ENCODE measurements around the gene CERK.

Gene CERK

DNA sequence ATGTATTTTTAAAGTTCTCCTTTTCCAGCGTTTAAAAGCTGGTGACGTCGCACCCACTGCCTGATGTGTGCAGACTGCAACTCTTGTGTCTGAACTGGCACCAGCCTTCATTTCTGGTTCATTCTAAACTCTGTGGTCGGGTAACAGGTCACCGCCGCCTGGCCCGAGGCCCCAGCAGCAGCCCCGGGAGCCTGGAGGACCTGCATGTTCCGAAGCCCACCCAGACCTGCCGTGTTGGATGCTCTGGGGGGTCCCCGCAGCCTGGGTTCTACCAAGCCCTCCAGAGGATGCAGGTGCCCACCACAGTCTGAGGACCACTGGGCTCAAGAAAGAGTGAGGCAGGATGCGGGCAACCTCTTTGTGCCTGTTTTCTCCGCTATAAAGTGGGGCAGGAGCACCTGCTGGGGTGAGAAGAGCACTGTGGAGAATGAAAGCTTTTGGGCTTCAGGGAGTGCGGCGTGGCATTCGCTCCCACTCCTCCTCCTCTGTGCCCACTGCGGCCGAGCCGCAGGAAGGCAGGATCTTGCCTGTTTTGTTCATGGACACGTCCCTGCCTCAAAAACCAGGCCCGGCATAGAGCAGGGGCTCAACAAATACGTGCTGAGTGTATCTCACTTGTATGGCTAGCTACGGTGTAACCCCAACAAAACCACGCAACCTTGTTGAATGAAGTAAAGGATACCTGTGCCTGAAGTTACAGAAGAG is 40.1 kb downstream of the CERK start:
- no peak for DNase-seq

DNA sequence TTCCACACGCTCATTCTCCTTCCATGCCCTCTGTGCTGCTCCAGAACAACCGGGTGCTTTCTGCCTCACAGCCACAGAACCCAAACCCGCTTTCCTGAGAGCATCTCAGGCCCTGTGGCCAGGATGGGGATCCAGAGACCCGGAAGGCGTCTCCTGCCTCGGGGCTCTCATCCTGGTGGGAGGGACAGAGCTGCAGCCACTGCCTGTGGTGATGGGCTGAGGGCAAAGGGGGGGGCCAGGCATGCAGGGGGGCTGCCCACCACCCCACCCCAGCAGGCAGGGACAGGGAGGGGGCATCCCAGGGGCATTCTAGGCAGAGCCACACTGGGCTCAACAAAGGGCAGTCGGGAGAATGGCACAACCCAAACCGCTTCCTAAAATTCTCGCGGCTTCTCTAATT is 41.4 kb downstream of the CERK start:
- no peak for DNase-seq

DNA sequence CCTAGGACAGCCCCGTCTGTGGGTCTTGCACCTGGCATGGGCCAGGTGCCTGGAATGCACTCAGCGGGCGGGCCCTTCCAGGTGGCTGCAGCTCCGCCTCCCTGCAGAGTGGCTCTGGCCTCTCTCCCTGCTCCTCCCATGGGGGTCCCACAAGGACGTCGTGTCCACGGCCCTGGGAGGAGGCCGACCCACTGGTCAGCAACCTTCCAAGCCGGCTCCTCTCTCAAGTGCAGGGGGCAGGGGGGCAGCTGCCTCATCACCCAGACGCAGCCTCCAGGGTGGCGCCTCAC is 41.9 kb downstream of the CERK start:
- no peak for DNase-seq

DNA sequence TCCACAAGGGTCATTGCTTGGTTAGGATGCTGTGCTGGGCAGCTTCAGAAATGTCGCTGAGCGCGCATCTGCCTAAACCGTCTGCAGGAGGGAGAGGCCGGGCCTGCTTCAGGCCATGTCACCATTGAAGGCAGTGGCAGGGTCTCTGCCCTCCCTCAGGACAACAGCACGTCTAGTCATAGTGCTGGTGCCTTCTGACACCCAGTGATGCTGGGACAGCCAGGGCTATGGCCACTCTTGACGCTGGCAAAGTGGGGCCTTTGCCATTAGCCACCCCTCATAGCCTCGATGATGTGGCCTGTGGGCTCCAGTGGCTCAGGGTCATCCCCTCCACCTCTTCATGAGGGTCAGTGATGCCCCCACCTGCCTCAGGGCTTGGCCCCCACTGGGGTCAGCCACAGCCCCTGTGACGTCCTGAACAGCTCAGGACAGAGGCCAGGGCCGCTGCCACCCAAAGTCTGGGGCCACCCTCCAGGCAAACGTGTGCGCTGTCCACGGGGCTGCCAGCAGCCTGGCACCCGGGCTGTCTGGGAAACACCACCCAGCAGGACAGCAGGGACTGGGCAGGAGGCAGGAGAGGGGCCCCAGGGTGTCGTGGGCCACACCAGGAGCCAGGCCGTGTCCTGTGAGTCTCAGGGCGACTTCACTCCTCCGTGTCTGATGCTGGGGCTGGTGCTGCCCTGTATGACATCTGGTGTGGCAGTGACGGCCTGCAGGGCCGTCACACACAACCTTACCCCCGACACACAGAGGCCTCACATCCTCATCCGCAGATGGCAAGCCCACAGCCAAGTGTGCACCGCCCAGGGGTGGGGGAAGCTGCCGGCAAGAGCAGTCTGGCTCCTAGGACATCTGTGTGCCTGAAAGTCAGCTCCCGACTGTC is 42.5 kb downstream of the CERK start:
- no peak for DNase-seq

DNA sequence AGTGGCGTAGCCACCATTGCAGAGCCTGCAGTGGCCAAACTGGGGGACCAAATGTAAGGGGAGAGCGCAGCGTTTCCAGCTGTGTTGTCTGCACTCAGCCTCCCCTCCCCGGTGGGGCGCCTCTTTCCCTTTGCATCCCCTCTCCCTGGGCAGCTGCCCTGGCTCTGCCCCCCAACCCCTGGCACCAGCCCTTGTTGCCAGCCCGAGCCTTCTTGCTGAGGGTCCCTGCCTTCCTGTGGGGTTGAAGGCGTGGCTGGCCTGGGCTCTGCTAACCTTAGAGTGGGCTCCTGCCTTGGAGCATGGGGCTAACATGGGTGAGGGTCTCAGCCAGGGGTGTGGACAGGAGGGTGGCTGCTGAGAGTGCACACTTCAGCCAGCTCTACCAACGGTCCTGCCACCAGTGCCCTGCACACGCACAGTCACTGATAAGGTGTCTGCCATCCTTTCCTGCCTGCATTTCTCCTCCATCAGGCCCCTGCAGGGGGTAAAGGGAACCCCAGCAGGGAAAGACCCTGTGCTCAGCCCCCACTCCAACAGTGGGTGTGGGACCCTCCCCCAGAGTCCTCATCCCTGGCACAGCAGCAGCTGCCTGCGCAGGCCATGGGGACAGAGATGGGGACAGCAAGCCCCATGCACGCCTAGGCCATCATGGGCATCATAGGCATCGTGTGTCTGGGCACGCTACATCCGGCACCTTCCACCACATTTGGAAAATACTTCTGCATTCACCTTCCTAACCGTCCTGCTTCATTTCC is 43.5 kb downstream of the CERK start:
- DNase-seq: no peak

DNA sequence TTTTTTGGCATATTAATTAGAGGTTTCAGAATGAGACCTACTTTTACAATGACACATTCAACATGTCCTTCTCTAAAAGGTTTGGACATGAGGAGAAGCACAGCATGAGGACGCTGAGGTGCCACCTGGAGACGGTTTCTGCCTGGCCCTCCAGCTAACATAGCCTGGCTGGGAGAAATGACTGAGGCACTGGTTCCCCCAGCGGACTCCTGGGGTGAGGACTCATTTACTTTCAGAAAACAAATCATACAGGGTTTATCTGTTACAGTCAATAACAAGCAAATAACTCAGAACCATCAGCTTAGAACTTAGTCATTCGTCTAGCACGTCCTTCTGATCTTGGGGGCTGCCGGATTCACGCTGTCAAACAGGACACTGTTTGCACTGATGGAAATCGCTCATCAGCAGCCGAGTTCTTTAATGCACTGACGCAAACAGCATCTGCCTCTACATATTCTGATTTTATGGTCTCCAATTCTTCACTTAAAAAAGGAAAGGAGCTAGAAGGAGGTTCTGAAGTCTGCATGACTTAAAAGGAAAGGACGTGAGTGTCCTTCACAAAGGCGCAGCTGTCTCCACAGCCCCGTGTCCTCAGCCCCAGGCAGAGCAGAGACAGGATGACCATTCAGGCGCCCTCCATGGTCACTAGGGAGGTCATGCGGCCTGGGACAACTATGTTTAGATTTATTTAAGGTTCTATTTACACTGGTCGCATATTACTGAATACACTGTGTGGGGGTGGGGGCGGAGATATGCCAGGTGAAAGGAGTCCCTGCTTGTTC is 44.2 kb downstream of the CERK start:
- DNase-seq: no peak

DNA sequence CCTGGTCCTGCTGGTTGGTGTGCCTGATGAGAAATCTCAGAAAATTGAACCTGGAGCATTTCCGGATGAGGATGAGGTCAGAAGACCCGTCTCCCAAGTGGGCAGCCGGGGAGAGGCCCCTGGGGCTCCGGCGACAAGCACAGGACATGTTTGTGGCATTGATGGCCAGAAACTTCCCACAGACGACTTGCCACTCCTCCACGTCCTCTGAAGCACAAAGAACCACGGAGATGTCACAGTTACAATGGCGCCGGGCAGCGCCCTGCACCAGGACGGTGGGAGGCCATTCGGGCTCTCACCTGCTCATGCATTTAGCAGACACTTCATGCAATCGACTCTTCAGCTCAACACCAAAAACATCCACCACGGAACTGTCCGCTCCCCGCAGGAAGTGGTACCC is 46.5 kb downstream of the CERK start:
- no peak for DNase-seq

DNA sequence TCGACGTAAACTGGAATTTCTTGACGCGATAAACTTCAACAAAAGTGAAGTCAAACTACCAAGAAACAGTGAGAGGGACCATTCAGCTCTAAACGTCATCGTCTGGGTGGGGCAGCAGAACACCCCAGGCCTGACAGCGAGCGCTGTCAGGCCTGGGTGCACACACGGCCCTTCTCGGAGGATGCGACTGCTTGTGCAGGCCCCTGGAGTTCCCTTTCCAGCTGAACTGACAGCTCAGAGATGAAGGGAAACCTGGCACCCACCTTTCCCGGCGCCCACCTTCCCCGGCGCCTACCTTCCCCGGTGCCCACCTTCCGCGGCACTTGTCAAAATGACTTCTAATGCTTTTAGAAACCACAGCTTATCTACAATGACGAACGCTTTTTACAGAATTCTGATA is 47.9 kb downstream of the CERK start:
- no peak for DNase-seq

DNA sequence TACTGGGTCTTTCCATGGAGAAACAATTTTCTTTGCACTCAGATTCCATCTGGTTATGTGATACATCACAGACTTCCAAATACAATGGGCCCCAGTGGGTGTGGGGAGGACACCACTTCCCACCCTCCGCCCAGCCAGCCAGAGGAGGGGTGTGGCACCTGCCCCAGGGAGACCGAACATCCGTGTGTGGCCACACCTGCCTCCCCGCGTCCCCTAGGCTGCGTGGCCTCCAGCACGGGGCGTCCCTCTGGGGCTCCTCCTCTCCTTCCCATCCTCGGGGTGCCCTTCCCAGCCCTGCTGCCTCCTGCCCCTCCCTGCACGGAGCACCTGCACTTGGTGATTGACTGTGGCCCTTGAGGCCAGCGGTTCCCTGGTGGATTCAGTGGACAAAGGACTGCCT is 49.1 kb downstream of the CERK start:
- DNase-seq: no peak

DNA sequence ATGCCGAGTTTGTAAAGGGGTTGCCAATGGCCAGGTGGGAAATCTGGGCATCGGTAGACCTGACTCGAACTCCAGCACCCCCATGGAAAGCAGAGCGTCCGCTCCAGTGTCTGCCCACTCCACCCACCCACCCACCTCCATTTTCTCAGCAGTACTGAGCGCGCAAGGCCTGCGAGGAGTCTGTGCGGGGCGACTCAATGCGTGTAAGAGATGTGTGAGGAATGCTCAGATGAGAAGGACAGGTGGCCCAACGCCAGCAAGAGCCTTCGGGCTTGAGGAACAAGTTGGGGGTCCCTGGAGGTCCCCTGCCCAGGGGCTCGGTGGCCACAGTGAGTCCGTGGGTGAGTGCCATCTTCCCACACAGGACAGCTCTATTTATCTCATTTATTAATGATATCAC is 50.6 kb downstream of the CERK start:
- DNase-seq: no peak

DNA sequence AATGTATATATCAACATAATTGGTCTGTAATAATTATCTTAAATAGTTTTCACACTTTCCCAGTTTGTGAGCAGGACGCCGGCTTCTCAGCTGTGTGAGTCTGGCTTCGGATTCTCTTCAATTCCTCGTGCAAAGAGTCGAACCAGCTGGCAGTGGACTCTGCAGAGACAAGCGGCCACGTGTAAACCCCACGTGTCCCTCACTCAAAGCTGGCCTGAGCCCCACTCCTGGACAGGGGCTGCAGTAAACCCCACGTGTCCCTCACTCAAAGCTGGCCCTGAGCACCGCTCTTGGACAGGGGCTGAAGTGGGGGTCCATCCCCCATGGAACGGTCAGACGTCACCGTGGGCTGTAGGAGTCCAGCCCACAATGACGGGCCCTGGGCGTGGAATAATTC is 51.0 kb downstream of the CERK start:
- DNase-seq: no peak

DNA sequence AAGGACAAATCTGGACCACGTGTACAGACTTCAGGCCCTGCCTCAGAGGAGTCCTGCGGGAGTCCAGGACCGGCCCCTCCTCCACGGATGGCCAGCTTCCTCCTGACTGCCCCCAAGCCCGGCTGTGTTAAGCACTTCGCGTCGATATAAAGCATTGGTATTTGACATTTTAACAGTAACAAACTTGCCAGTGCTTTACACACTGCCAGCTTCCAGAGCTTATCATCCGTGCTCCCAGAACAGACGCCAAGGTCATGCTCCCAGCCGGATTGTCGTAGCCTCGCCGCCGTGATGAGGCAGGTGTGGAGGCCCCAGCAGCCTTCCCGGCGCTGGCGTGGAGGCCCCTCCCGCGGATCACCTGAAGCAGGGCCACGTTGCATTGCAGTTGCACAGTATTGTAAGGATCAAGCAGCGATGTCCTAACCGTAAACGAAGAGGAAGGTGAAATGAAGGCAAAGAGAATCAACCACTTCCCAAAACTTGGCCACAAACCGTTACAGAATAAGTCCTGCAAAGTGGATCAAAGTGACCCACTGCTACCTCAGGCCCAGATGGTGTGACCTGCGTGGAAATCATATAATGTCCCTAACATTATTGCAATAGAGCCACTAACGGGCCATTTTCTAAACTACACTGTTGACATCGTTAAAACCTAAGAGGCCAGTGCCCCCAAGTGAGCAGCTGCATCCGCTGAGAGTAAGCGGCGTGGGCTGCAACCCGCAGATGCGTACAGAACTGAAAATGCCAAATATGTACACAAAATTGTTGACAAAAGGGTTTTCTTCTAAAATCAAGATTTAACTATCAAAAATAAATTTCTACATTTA is 51.6 kb downstream of the CERK start:
- DNase-seq: no peak

DNA sequence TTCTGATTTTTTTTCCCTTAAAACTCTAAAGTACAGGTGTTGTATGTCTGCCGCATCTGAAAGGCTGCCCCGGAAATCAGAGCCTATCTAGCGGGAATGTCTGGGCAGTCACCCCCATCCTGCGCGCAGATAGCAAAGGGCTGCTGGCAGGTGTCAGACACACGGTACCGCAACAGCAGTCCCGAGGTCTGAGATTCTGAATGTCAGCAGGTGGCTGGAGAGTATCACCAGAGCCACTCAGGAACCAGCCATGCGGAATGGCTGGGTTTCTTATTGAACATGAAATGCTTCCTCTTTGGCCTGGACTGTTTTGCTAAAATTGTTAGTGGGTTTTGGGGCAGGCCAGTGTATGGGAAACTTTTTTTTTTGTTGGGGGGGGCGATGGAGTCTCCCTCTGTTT is 53.3 kb downstream of the CERK start:
- DNase-seq: no peak

DNA sequence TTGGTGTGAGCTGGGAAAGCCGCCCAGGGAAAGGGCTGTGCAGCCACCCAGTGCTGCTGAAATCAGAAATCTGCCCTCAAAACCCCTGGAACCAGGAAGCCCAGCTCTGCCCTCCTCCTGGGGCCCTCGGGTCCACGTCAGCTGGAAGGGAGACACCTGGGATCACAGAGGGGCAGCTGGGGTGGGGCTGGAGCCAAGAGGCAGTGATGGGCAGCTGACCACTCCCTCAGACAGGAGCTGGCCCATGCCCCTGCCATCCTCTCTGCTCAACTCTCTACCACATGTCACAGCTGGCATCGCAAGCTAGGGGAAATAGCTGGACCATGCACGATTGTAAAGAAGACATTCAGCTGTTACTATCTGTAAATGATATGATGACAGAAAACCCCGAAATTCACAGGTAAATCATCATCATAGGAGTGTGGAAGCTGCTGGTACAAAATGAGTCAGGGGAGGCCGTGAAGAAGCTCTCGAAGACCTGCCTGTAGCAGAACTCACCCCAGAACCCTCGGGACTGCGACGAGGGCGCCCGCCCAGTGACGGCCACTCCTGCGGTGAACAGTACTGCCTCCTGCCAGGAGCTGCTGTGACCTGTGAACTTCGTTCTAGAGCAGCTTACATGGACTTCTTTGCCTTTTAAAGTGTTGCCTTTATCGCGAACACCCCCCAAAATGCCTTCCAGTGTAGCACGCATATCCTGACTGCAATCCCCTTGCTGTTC is 55.9 kb downstream of the CERK start:
- DNase-seq: no peak

DNA sequence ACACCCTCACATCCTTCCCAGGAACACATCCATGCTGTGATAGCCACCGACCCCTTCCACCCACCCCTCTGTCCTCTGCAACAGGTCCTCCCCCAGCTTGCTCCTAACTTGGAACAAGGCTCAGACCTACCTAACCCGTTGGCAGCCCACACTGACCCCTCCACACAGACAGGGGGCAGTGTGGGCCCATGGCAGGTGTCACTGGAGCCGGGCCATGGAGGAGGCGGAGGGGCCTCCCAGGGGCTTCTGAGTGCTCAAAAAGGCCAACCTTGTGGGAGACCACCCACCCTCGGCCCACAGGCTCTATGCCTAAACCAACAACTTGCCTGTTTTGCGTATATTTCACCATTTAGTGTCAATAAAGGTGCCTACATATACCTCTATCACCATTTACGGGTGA is 57.0 kb downstream of the CERK start:
- DNase-seq: no peak

DNA sequence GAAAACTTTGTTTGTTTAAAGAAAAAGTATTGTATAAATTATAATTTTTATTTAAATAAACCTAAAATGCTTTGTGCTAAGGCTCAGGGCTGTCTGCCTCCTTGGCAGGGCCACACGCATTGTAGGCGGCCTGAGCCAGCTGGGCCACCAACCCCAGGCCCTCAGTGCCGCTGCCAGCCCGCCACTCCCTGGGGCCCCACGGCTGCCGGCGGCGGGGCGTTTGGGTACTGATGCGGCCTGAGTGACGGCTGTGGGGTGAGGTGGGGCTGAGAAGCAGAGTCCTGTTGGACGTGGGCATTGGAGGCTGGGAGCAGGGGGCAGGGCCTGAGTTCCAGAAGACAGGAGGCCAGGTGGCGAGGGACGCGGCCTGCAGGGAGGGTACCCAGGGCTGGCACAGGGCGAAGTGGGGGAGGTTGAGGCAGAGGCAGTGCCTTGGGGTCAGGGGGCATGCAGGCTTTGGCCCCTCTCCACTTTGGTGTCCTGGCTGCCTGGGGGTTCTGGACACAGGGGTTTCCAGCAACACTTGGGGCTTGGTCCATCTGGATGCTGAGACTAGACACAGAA is 58.3 kb downstream of the CERK start:
- DNase-seq: no peak

DNA sequence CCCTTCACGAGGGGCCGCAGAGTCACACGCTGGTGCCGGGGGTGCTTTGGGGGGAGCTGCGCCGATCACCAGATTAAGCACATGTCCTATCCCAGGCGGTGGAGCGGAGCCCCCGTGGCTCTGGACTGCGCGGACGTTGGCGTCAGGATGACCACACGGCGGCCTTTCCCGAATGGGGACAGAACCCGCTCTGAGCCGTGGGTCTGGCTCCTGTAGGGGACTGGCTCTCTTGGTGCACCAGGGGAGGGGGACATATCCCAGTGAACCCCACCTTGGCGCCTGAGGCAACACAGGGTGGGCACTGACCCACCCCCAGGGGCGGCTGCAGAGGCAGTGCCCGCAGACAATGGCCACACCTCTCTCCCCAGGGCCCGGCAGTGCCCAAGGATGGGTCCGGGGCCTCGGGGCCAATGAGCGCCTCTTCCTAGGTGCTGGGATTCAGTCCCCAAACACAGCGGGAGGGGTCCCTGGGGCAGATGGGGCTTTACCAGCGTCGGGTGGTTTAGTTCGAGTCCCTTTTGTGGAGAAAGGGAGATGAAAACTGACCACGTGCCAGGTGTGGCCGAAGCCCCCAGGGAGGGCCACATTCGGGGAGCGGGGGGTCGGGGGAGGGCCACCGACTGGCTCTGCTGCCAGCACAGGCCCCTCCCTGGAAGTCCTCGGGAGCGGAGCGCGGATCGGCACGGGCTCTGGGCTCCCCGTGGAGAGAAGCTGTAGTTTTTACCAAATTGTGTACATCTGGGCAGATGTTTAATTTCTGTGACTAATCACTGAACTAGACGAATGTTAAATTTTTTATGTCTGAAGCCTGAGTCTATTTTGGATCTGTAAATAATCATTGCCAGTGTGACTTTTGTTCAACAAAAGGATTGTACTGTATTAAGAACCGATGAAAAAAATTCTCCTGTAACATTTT is 59.0 kb downstream of the CERK start:
- no peak for DNase-seq

DNA sequence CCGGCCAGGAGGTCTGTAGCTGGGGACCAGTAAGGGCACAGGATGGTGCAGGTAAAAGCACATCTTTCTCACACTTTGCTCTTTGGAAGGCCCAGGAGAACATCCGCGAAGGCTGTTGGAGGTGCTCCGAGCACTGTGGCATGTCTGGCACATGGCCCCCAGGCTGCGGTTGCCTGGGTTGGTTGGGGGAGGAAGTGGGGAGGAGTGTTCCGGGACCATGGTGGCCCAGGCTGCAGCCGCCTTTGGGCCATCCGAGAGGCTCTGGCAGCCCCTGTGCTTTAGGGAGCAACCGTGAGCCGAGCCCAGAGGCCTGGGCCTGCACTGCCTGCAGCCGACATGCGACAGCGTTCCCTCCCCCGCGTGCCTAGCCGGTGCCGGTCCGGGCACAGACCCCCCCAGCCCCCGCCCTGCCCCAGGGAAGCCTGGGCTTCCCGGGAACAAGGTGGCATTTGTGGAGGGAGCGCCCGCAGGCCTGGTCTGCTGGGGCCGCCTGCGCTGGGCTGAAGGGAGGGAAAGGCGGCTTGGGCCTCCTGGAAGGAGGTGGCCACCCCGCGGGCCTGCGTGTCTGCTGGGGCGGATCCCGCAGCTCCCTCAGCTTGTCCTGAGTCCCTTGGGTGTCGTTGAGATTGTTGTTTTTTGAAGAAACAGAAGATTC is 59.9 kb downstream of the CERK start:
- no peak for DNase-seq

DNA sequence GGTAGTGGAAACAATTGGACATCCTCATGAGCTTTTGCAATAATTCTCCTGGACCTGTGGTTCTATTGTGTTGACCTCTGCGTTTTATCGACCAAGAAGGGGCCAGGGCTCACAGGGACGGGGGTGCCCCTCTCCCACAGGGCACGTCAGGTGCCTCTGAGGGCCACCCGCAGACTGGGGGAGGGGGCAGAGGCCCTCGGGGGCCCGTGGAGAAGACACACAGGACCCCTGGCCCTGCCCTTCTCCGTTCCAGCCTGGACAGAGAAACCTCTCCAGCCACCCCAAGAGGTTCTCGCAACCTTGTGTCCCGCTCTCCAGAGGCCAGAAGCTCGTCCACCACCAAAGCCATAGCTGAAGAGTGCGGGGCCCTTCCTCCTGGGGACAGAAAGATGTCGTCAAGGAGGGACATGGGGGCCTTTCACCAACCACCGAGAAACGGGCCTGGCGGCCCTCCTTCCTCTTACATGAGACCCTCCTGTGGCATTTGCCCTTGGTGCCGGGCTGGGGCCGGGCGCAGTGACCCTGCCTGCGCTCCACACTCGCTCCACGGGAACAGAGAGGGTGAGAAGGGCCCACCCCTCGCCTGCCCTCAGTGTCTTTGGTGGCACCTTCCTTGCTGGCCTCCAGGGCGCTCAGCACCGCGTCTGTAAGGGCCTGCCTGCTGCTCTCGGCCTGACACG is 60.6 kb downstream of the CERK start:
- DNase-seq: no peak
